HG03108 (cell line): Measurements from ENCODE around the gene CFAP46.
"Not testable (repeated sequence)": the region's sequence is repeated elsewhere in the genome, so short reads cannot be mapped to it uniquely, and the experiment has no call there.

Source experiments
- ATAC-seq: cut with Tn5 transposase; IDR thresholded peaks from one replicate; pipeline ENCODE4 v1.9.1; 2021; ENCODE audit warnings: moderate library complexity; ENCODE audit not compliant: unreplicated experiment

Gene CFAP46

DNA sequence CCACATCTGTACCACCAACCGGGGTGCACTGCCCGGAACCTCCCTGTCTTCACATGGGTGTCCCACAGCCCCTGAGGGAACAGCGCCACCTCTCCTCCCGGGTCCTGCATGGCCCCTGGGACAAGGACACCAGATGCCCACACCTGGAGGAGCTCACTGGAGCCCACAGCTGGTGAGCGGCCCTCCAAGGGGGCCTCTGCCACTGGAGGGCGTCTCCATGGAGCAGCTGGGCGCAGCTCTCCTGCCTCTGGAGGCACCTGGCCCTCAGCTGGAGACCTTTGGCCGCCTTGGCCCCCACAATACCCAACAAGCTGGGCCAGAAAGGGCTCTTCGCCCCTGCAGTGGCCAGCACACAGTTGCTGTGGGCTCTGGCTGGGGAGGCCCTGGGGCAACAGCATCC, 149.2 kb downstream of the CFAP46 start:
- ATAC-seq: no peak

DNA sequence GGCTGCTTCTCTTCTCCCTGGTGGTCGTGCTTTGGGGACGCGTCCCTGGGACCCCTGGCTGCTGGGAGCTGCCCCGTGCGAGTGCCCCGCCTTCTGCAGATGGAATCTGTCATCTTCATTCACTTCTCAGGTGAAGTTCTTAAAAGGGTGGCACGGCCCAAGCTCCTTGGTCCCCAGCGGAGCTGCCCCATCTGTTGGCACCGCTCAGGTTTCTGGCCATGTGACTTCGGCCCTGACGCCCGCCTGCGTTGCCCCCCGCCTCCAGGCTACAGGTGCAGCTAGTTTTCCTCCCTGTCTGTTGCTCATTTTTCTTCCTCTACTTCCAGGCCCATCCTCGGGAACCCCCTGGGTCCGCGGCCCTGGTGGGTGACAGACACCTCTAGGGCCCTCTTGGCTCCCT, 149.6 kb downstream of the CFAP46 start:
- ATAC-seq: no peak

DNA sequence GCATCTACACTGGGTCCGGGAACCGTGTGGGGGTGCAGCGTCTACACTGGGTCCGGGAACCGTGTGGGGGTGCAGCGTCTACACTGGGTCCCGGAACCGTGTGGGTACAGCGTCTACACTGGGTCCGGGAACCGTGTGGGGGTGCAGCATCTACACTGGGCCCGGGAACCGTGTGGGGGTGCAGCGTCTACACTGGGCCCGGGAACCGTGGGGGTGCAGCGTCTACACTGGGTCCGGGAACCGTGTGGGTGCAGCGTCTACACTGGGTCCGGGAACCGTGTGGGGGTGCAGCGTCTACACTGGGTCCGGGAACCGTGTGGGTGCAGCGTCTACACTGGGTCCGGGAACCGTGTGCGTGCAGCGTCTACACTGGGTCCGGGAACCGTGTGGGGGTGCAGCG, 150.3 kb downstream of the CFAP46 start:
- ATAC-seq: not testable (repeated sequence)

DNA sequence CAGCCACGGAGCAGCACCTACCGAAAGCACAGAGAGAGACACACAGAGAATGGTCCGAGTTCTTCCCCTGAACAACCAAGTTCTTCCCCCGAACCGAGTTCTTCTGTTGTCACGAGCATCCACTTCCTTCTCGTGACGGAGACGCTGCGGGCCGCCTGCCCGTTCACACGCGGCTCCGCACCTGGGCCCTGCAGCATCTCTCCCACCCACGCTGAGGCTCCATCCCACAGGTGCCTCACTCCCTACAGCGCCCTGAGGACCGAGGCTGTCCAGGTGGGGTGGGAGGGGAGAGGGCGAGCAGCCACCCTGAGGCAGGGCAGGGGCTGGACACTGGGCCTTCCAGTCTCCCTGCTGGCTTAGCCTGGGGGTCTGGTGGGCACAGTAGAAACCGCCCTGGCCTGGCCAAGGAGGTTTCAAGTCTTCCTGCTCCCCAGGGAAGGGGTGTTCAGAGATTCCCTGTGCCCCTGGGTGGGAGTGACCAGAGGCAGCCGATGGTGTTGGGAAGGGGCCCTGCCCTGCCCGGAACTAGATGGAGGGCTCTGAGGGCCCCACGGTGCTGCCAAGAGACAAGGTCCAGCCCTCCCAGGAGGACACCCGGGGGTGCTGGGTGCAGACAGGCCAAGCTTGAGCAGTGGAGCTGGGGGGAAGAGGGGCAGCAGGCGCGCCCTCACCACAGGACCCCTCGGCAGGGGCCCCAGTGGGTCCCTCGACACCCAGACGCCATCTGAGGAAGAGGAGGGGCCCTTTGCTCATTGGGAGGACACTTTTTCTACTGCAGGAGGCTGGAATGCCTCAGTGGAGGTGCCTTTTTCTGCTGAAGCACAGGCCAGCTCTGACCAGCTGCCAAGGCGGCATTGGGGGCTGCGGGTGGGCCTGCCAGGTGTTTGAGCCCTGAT, 151.2 kb downstream of the CFAP46 start:
- ATAC-seq: no peak

DNA sequence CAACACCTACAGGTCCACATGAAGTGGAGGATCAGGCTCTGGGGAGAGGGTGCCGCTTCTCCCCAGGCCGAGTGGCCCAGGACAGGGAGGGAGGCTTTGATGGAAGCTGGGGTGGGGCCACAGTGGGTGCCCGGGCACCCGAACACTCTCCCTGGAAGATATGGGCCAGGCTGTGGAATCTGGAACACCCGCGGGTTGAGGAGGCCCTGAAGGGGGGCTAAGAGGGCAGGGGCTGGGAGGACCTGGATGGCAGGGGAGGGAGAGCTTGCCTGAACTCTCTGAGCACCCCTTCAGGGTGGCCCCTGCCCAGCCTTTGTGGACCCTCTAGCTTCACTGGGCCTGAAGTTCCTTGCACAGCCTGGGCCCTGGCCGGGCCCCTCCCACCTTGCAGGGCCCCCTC, 151.9 kb downstream of the CFAP46 start:
- no peak for ATAC-seq

DNA sequence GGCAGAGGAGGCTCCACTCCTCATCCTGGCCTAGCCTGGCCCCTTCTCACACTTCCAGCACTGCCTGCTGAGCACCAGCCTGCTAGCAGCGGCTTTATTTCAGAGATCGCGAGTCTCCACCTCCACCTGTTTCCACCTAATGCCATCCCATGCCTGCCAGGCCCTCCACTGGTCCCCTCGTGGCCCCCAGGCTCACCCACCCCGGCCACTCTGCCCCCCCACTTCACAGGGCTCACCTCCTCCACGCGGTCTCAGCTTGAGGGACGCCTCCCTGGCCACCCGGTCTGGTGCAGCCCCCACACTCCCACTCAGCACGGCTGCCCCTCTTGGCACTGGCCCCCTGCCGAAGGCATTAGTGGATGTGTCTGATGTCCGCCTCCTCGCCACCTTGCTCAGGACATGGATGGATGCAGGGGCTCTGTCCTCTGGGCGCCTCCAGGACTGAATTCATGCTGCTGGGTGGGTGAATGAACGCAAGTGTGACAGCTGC, 152.7 kb downstream of the CFAP46 start:
- no peak for ATAC-seq

DNA sequence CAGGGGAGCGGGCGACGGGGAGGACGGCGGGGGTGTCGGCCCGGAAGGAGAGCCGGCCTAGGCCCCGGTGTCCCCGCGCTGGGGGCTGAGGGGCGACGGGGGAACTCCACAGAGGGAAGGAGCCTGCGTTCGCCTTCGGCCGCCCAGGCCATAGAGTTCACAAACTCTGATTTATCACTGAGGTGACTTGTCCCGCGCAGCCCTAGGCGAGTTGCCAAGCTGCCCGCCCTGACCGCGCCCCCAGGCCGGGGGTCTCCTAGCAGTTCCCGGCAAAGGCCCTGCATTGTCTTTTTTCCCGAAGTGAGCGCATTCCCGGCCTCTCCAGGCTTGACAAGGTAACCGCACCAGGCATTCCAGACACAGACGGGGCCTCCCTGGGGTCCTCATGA, 153.5 kb downstream of the CFAP46 start:
- no peak for ATAC-seq

DNA sequence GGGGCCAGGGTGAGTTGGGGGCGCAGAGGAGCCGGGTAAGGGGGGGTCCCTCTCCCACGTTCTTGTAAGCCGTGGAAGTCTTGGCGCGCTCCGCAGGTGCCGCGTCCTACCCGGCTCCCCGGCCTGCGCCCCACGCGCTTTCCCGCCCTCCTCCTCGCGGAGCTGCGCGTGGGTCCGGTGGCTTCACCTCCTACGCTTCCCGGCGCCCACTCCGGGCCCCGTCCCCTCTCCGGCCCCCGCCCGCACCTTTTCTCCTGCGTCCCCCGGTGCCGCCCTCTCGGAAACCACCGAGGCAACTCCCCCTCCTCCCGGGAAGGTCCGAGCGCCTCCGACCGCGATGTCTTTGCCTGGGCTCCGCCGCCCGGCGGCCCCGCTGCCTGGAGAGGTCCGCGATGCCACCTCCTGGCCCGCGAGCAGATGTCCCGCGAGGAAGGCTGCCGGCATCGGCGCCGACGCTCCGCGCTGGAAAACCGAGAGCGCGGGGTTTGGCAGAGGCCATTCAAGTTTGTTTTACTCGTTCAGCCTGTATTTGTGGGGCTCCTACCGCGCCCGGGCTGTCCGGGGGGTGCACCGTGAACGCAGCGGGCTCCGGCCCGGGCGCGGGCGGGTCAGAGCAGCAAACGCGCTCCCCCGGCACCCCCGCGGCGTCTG, 154.1 kb downstream of the CFAP46 start:
- no peak for ATAC-seq

DNA sequence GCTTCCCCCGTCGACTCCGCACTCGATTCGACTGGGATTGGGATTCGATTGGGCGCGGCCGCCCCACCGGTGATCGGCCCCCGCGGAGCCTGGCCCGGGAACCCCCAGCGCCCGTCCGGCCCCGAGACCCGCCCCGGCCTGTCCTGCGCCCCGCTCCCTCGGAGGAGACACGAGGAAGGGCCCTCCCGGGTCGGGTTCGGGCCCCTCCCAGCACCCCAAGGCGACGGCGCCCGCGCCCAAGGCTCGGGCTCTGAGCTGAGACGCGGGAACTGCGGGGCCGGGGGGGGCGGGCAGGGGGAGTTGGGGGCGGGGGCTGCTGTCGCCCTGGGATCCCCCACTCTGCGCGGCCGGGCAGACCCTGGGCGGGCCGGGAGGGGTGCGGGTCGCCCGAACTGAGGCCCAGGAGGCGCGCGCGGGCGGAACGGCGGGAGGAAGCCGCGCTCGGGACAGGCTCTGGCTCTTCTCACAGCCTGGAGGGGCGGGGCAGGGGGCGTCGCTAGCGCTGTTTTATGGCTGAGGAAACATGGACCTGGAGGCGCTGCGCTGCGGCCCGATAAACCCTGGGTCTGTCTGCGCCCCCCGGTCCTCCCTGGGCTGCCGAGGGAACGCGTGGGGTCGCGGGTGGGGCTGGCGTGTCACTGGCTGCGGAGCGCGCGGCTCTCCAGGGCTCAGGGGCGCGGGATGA, 154.7 kb downstream of the CFAP46 start:
- no peak for ATAC-seq

DNA sequence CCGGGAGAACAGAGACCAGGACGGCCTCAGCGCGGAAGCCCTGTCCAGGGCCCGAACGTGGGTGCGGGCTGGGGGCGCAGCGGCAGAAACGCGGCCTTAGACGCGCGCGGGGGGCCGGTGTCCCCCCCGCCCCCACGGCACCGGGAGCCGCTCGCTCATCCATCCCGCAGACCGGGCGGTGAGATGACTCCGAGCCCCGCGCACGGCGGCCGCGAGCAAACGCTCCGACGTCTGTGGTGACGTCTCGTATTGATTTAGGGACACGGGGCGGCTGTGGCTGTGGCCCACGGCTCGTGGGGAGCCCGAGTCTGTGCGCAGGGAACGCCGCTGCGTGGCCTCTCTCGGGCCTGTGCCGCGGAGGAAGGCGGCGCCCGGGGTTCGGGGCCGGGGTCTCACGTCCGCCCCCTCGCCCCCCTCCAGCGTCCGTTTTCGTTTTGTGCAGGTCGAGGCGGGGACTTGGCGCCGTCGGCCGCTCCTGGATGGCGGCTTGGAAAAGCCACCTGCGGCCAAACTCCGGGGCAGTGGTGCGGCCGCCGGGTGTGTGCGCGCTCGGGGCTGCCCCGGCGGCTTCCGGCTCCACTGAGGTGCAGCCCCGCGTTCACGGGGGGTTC, 155.4 kb downstream of the CFAP46 start:
- ATAC-seq: no peak

DNA sequence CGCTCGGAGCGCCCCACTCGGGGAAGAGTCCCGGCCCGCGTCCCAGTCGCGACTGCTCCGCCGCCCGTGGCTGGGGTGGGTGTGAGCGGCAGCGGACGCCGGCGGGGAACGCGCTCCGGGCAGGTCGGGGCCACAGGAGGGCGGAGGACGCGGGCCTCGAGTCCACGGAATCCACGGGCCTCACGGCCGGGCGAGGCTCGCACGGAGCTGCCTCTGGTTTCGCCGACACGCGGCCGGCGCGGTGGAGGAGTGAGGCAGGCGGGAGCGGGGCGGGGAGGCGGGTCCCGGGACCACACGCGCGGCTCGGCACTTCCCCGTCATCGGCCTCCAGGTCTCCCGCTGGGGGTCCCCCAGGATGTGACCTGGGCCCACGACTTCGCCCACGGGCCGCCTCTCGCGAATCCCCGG, 155.9 kb downstream of the CFAP46 start:
- no peak for ATAC-seq

DNA sequence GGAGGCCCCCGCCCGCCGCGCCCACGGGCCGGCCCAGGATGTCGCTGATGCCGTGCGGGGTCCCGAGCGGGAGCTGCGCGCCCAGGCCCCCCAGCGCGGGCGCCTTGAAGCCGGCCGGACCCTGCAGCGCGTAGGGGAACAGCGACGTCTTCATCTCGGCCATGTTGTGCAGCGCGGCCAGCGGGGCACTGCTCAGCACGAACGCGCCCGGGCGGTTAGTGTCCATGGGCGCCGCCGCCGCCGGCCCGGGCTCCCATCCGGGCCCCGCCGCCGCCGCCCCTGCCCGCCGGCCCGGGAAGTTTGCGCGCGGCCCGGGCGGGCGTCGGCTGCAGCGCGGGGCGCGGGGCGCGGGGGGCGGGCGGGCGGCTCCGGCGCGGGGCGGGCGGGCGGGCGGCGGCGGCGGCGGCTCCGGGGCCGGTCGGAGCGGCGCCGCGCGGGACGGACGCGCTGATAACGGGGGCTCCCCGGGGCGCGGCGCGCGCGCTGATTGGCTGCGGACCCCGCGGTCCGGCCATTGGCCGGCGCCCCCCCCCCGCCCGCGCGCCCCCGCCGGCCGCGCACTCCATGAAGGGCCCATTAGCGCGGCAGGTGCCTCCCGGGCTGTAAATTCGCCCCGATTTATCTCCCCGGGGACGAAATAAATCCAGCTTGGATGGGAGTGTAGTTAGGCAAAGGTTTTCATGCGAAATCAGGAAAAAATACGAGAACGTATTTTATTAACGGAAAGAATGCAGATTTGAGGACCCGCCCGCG, 156.5 kb downstream of the CFAP46 start, which contains the start of gene NKX6-2:
Gene NKX6-2 (minus strand): TSS at position 425 of the 753 bp plus-strand sequence. CDS start 199 bp downstream, at position 226.
- no peak for ATAC-seq

DNA sequence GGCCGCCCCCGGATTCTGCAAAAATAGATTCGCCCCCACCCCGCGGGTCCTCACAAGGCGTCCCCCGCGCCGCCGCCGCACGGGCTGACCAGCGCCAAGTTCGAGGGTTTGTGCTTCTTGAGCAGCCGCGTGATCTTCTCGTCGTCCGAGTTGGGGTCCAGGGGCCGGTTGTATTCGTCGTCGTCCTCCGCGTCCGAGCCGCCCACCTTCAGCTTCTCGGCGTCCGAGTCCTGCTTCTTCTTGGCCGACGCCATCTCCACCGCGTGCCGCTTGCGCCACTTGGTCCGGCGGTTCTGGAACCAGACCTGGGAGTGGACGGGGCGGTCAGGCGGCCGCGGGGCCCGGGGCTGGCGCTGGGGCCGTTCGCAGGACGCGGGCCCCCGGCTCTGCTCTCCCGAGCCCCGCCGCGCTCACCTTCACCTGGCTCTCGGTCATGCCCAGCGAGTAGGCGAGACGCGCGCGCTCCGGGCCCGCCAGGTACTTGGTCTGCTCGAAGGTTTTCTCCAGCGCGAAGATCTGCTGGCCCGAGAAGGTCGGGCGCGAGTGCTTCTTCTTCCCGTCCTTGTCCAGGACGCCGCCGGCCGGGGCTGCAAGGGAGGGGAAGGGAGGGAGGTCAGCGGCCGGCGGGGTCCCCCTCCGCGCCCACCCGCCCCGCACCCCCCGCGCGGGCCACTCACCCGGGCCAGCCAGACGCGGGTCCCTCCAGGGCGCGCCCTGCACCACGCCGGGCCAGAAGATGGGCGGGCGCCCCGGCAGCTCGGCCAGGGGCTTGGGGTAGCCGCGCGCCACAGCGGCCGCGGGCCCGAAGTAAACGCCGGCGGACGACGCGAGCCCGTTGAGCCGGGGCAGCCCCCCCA, 157.3 kb downstream of the CFAP46 start:
- no peak for ATAC-seq

DNA sequence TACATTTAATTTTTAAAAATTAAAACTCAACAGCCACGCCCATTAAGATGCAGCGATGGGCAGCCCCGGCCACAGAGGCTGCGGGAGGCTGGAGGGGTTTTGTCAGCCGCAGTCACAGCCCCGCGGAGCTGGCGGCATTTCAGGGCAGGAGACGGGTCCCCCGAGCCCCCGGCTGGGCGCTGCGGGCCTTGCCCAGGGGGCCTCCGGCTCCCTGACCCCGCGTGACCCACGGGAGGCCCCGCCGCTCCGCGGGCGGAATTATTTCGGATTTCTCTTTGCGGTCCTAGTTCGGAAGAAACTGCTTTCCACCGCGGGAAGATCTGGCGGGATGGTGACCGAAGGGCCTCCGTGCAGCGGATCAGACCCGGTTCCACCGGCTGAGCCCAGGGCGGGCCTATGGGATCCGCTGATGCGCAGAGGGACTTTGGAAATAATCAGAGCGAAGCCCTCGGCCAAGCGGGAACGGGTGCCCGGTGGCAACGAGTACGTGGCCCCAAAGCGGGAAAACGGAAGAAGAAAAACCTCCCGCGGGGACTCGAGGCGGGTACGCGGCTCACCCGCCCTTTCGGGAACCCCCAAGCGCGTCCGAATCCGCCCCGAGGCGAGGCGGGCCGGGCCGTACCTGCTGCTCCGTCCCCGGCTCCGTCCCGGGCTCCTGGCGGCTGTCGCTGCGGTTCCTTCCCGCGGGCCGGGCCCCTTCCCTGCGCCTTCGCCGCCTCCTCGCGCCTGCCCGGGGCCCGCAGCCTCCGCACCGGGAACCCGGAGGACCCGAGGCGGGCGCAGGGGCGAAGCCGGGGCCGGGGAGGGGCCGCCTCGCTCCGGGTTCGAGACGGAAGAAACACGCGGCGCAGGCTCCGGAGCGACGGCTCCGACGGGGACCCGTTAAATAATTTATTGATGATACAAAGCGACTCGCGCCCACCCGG, 158.2 kb downstream of the CFAP46 start:
- ATAC-seq: no peak

DNA sequence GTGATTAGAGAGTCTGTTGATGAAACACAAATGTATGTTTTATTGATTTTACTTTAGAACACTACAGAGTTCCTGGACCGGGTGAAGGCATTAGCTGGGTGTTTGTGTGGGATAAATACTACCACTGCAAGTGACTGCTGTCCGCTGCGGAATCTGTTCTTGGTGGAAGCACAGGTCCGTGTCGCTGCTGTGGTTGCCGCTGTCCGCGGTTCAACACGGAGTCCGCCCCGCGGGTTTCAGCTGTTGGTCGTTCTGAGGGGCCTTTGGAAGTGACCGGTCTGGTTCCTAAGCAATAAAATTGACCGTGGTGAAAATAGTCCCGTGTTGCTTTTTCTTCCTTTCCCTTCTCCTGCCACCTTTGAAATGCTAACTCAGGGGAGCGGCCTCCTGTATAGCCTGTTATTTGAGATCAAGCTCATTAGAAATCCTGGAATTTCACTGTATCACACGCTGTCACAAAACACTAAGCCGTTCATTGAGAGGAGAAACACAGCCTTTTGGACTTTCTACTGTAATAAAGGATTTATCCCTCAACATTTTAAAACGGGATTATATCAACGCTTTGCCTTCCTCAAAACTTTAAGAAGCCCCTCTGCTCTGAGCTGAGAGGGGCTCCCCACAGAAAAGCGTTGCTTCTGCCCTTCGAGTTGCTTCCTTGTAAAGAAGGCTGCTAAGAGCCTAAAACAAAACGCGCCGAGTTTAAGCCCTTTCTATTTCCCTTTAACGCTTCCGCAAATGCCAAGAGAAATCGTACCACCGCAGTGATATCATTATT, 159.0 kb downstream of the CFAP46 start:
- ATAC-seq: no peak

DNA sequence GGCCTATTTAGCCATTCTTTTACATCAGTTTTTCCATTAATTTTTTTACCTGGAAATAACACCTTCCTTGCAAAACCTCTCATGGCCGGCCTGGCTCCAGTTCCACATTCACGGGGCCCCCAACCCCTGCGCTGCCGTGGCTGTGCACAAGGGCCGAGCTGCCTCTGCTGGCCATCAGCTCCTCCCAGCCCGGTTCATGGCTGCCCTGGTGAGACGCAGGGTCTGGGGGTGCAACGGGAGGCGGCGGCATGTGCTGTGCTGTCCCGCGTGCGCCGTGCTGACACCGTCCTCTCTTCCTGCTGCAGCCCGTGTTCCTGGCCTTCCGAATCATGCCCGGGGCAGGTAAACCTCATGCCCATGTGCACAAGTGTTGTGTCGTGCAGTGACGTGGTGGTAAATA, 160.8 kb downstream of the CFAP46 start:
- no peak for ATAC-seq

DNA sequence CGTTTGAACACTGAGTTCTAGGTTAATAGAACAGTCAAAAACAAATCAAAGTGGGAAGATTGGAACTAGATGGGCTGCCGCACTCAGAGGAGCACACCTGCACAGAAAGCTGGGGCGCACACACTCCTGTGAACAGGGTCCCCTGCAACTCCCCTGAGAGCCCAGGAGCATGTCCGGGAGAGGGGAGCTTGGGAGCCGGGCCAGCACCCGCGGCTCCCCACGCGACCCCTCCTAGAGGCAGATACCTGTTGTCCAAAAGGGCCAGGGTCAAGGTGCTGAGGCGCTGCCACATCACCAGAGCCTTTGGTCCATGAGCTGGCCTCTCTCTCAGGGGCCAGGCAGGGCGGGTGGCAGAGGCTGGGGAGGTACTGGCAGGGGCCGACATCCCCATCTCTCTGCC, 162.0 kb downstream of the CFAP46 start:
- ATAC-seq: no peak
